Stimulated activated CD4-positive, alpha-beta T cell treated with anti-CD3 and anti-CD28 coated beads, Interleukin-4, amount 100 ng/mL, for 4 hours (primary cell): ENCODE data around the gene PROSER1.
A peak's percentile ranks its signal among the peaks of the same experiment; 100 is the strongest.
"Not testable (repeated sequence)": the region's sequence is repeated elsewhere in the genome, so short reads cannot be mapped to it uniquely, and the experiment has no call there.

Experiments
- DNase-seq, 2 experiments: peaks; one replicate each; pipeline ENCODE4 v3.0.0-alpha.2; 2020

Gene PROSER1

DNA sequence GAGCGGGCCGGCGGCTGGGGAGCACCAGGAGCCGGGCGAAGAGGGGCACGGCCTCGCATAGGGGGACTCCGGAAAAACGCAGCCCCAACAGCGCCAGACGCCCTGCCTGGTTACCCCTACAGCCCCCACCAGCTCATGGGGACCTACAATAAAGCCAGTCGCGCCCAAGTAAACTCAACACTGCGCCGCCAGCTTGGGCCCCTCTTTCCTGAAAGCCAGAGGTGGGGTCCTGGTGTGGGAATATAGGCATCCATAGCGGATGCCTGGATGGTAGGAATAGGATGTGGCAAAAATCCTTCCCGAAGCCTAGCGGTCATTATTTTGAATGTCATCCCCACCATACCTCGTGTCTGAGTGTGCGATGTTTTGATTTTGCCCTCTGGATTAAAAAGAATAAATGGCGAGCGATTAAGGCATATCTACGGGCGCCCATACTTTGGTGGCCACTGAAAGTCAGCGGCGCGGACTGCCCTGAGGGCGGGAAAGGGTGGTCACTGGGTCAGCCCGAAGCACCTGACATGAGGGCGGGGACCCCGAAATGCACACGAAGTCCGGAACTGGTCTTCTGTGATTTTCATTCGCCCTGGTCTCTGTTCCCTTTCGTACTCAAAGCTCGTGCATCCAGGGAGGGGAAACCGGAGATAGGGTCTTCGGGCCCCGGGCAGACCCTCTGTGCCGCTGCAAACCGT lies at the start of gene PROSER1, which contains the start of gene NHLRC3:
PROSER1 (minus strand) TSS at position 210 of the 689 bp plus-strand sequence. CDS start 847 bp downstream, outside the sequence.
NHLRC3 (plus strand) TSS at position 577 of the 689 bp plus-strand sequence. CDS start 184 bp downstream, outside the sequence.
- peak; percentile 70 to 72 for DNase-seq

DNA sequence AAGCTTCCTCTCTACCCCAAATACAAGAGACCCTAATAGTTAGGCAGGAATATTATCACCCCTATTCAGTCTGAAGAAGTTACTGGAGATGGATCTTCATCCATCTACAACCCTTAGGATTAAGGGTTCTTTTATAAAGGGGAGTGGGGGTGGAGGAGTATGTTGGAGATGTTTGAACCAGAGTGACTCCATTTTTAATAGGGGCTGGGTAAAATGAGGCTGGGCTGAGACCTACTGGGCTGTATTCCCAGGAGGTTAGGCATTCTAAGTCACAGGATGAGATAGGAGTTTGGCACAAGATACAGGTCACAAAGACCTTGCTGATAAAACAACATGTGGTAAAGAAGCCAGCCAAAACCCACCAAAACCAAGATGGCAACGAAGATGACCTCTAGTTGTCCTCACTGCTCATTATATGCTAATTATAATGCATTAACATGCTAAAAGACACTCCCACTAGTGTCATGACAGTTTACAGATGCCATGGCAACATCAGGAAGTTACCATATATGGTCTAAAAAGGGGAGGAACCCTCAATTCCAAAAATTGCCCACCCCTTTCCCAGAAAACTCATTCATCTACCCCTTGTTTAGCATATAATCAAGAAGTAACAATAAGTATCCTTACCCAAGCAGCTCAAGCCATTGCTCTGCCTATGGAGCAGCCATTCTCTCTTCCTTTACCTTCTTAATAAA lies 48.5 kb upstream of the PROSER1 start:
- not testable (repeated sequence) for DNase-seq

GRCh38 chr13:39073983-39074382 lies 36.1 kb upstream of the PROSER1 start:
- DNase-seq = no peak

DNA sequence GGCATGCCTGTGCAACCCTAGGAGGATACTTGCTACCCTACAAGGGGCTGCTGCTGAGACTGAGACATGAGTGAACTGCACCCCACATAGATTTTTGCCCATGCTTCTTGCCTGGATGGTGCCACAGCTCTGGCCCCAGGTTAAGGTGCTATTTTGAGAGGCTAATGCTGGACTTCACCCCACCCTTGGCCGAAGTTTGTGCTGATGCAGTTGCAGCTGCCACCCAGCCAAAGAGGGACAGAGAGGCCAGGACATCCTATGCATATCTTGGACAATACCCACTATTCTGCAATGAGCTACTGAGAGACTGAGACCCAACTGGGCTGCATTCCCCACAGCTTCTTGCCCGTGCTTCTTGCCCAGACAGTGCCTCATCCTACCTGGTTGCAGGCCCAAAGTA lies 35.0 kb upstream of the PROSER1 start:
- DNase-seq = no peak

DNA sequence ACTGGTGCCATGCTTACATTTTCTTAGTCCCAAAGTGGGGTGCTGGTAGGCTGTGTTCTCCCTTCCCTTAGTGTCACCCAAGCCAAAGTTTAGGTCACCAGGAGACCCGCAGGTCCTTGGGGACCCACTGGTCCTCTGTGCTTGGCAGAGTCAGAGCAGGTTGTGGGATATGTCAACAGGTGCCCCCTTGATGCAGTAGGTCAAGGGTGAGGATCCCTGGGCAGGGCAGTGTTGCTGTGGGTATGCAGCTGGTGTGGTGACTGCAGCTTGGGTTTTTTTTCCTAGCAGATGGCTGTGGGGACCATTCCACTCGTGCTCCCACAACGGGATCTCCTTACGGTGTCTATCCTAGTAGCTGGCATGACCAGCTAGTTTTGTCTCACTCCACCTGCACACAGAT lies 24.1 kb upstream of the PROSER1 start:
- DNase-seq = no peak

GRCh38 chr13:39058040-39058439 lies 20.2 kb upstream of the PROSER1 start:
- DNase-seq = no peak

GRCh38 chr13:39056018-39056417 lies 18.1 kb upstream of the PROSER1 start:
- no peak for DNase-seq

- no peak for DNase-seq
These were observed 16.2 kb upstream of the PROSER1 start for GRCh38 chr13:39054112-39054511.

DNA sequence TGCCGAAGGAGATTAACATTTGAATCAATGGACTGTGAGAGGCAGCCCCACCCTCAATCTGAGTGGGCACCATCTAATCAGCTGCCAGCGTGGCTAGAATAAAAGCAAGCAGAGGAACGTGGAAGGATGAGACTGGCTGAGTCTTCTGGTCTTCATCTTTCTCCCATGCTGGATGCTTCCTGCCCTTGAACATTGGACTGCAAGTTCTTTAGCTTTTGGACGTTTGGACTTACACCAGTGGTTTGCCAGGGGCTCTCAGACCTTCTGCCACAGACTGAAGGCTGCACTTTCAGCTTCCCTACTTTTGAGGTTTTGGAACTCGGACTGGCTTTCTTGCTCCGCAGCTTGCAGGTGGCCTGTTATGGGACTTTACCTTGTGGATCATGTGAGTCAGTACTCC lies 15.1 kb upstream of the PROSER1 start:
- DNase-seq = no peak

DNA sequence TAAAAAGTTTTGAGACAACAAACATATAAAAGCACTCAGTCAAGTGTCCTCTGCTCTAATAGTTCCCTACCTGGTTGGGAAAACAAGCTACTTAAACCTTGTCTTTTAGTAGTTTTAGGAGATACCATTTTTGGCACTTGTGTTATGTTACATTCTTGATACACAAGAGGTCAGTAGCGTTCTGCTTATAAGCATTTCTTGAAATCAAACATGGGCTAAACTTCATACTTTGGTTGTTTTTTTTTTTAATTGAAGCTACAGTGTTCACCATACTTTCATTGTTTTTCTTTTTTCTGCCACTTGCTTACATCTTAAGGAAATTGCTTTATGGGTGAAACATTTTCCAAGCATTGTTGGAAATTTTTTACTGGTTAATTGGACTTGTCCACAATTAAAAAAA lies 13.3 kb upstream of the PROSER1 start:
- no peak for DNase-seq

DNA sequence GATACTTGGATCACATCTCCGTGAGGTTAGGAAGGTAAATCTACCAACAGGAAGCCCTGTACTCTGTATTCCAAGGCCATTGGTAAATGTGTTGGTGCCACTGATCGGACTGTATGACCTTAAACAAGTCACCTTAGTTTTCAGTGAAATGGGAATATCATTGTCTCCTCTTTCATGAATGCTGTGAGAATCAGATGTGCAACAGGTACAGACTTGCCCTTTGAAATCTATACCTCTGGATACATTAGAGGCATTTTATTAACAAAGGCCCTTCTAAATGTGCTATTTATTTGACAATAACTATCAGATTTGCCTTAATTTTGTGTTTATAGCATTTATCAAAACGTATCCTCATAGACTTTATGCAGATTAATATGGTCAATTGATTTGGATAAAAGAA lies 11.4 kb upstream of the PROSER1 start:
- DNase-seq = no peak

- no peak for DNase-seq
These were observed 10.9 kb upstream of the PROSER1 start for GRCh38 chr13:39048806-39049205.

GRCh38 chr13:39047560-39047959 lies 9.7 kb upstream of the PROSER1 start:
- no peak for DNase-seq

DNA sequence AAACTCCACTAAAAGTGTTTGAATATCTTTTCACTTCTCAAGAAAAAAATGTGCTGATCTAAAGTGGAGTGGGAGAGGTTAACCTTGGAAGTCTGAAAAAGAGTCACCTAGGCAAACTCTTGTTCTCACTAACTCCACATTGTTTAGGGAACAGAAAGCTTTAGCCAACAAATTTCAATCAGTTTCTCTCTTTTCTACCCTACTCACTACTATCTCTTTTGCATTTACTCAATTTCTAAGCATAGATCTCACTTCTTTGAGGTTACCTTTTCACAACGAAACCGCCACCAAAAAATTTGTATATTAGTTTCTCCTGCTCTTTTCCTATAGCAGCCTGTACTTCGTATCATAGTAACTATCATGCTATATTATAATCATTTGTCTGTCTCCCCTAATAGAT lies 6.6 kb upstream of the PROSER1 start:
- no peak for DNase-seq

- DNase-seq = no peak
These were observed 2.3 kb upstream of the PROSER1 start for GRCh38 chr13:39040206-39040605.

- DNase-seq = no peak
These were observed 1.2 kb upstream of the PROSER1 start for GRCh38 chr13:39039041-39039440.

GRCh38 chr13:39038569-39039030 lies 711 bp upstream of the PROSER1 start:
- DNase-seq = peak; percentile 25 to 32

- DNase-seq = peak in 1 of 2 experiments; percentile 40
These were observed 444 bp downstream of the PROSER1 start for GRCh38 chr13:39037410-39037879.

DNA sequence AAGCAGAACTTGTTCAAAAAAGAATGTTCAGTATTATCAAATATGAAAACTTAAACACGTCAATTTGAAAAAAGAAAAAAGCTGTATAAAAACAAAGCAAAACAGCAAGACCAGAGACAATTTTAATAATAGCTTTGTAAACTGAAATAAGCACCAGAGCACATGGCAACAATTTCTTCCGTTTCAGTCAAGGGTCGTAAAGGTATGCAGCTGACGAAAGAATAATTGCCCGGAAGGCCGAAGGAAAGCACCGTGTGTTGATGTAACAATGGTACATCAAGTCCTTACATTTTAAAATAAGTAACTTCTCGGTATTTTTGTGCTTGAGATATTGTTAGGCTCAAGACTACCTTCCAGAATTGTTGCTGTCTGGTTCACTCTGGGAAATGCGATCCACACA lies 1.7 kb downstream of the PROSER1 start:
- peak in 1 of 2 experiments; percentile 6 for DNase-seq

GRCh38 chr13:39035799-39036198 lies 2.1 kb downstream of the PROSER1 start:
- no peak for DNase-seq

DNA sequence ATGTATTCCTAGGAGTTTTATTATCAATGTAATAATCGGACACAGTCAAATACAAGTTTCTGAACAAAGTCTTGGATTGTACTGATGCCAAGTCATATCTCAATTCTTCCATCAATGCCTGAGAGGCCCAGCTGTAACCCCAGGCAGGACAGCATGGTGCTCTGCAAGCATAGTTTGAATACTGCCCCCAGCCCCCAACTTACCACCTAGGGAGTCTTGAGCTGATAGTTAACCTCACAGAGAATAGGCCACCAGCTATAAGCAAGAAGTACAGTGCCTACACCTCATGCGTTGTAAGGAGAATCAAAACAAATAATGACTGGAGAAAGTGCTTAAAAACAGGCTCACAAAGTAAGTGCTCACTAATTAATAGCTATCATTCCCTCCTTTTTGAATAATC lies 2.7 kb downstream of the PROSER1 start:
- no peak for DNase-seq

- DNase-seq = no peak
These were observed 3.8 kb downstream of the PROSER1 start for GRCh38 chr13:39034085-39034484.

DNA sequence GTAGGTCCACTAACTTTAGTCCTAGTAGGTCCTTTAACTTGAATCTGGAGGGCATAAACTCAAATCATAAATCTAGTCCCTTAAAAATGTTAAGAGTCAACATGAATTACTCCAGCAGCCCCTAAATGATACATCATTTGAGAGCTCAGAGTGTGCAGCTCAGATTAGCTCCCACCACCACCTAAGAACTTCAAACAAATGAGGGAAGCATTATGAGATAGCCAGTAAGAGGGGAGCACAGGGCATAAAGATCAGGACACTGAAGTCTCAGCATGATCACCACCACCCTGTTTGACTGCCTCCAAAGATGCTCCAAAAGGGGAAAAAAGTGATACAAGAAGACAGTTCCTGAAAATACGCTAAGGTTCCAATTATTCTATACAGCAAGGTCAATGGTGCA lies 5.7 kb downstream of the PROSER1 start:
- no peak for DNase-seq

DNA sequence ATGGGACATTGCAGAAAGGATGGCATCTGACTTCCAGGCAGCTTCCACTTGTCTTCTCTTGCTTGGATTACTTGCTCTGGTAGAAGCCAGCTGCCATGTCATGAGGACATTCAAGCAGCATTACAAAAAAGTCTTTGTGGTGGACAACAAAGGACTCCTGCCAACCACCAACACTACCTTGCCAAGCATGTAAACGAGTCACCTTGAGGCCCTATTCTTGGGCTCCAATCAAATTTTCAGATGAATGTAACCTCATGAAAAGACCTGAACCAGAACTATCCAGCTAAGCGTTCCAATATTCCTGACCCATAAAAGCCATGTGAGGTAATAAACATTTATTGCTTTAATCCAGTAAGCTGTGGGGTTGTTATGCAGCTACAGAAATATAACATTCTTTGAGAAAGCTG lies 12.5 kb downstream of the PROSER1 start:
- no peak for DNase-seq
